ENCODE results near the gene STRN.

The STRN gene

DNA sequence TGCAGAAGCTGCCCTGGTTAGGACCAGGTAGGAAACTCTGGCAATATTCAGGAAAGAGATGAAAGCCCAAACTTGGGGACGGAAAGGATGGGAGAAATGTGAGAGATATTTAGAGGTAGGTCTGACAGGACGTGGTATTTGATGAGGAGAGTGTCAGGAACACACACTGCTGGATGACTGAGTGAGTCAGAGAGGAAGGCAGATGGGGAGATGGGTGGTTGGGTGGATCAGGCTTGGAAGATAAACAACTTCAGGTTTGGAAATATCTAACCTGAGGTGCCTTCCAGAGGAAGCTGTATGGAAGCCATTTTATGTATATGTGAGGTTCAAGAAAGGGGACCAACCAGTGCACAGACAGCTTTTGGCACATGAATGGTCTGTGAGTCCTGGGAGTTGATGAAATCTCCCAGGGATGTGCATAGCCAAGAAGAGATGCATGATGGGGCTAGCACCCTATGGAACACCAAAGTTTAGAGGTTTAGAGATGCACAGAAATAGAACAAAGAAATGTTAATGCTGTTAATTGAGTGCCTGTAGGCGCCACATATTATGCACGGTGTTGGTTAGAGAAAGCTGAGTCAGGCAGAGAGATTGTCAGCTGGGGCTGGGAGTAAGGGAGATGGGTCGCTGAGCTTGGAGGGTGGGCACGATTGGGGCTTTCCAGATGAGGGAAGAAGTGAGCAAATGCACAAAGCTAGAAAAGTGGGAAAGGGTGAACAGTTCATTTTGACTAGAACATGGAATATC is 168.8 kb downstream of the STRN start:
- no peak for DNase-seq (ENCODE audit: low read depth in 3 of 3)
